ENCODE results near the gene VMAC.

- TF ChIP-seq POLR2AphosphoS5 (IDR thresholded peaks at IDR 0.05; ENCODE audit: borderline replicate concordance, low read depth, low read length) (no peak), FOXP2 (optimal IDR thresholded peaks at IDR 0.05; ENCODE audit: control extremely low read depth, extremely low read length, insufficient read depth) (no peak)
These were observed 15.2 kb upstream of the VMAC start for GRCh38 chr19:5889288-5889971.
